GM19238 (cell line): Measurements from ENCODE around the gene GAK.
"Not testable (repeated sequence)": the region's sequence is repeated elsewhere in the genome, so short reads cannot be mapped to it uniquely, and the experiment has no call there.

ENCODE experiments used
- DNase-seq: peaks from one replicate; pipeline ENCODE4 v3.0.0; 2011; ENCODE audit warnings: low spot score; ENCODE audit not compliant: insufficient read length

GAK gene

GRCh38 chr4:926538-926937, 5.6 kb downstream of the GAK start:
- DNase-seq: no peak

- DNase-seq: no peak
Observed at GRCh38 chr4:925771-926500, 6.2 kb downstream of the GAK start.

GRCh38 chr4:925171-925570, 6.9 kb downstream of the GAK start:
- DNase-seq: no peak

GRCh38 chr4:924107-925096, 7.7 kb downstream of the GAK start:
- DNase-seq: no peak

- peak; percentile 42 for DNase-seq
Observed at GRCh38 chr4:921830-922331, 10.2 kb downstream of the GAK start.

- not testable (repeated sequence) for DNase-seq
Observed at GRCh38 chr4:919004-919680, 13.0 kb downstream of the GAK start.

GRCh38 chr4:918591-918990, 13.5 kb downstream of the GAK start:
- not testable (repeated sequence) for DNase-seq

- no peak for DNase-seq
Observed at GRCh38 chr4:917992-918391, 14.1 kb downstream of the GAK start.

- DNase-seq: no peak
Observed at GRCh38 chr4:917466-917865, 14.7 kb downstream of the GAK start.

- no peak for DNase-seq
Observed at GRCh38 chr4:915595-915994, 16.5 kb downstream of the GAK start.

GRCh38 chr4:915041-915474, 17.1 kb downstream of the GAK start:
- no peak for DNase-seq

- DNase-seq: no peak
Observed at GRCh38 chr4:914531-914930, 17.6 kb downstream of the GAK start.

GRCh38 chr4:913280-913618, 18.9 kb downstream of the GAK start:
- DNase-seq: no peak

GRCh38 chr4:912548-913279, 19.4 kb downstream of the GAK start:
- no peak for DNase-seq

- DNase-seq: no peak
Observed at GRCh38 chr4:911871-912490, 20.1 kb downstream of the GAK start.

GRCh38 chr4:911221-911751, 20.8 kb downstream of the GAK start:
- no peak for DNase-seq

GRCh38 chr4:910366-911091, 21.6 kb downstream of the GAK start:
- no peak for DNase-seq

GRCh38 chr4:909821-910220, 22.3 kb downstream of the GAK start:
- no peak for DNase-seq

- no peak for DNase-seq
Observed at GRCh38 chr4:909131-909571, 23.0 kb downstream of the GAK start.
